Erythroblast (primary cell): ENCODE data around the gene RNF26.

Experiments
- GATA1 ChIP-seq: IDR thresholded peaks from 2 replicates; pipeline ENCODE4 v1.6.1; 2011; ENCODE audit warnings: low read depth, mild to moderate bottlenecking, control low read depth, low read length, moderate library complexity
- POLR2A ChIP-seq: IDR thresholded peaks from 2 replicates; pipeline ENCODE4 v1.6.1; 2011; ENCODE audit warnings: mild to moderate bottlenecking, low read length

DNA sequence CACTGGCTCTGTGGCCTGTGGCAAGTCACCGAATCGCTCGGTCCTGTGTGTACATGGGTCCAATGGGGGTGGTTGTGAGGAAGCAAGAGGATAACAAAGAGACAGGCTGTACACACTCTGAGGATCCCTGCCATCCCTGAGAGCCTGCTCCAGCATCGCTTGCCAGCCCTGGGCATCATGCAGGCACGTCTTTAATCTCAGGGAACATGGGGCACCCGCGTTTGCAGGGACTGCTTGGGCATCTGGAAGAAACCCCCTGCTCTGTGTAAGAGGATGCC is 7.6 kb downstream of the RNF26 start:
- TF ChIP-seq POLR2A (no peak), GATA1 (no peak)
